Suprapubic skin (tissue), 4 donors: ENCODE measurements around the gene MCUR1. TPM values are rescaled to one million over a fixed set of nuclear protein-coding genes. Genes with fewer than 3 reads are reported as not detected.
"Not testable (repeated sequence)": the region's sequence is repeated elsewhere in the genome, so short reads cannot be mapped to it uniquely, and the experiment has no call there.

Source experiments
- DNase-seq, 2 donors: peaks; one replicate each; pipeline ENCODE4 v3.0.0-alpha.2; 2019; ENCODE audit warnings: low spot score in 2 of 2
- H3K27ac ChIP-seq: fragments of 200-600 bp; sonication (generic); one replicate; pipeline ENCODE4 v1.5.1; 2019
- H3K27me3 ChIP-seq: fragments of 200-600 bp; sonication (generic); one replicate; pipeline ENCODE4 v1.5.1; 2019
- H3K36me3 ChIP-seq: fragments of 200-600 bp; sonication (generic); one replicate; pipeline ENCODE4 v1.5.1; 2019
- H3K4me1 ChIP-seq: fragments of 200-600 bp; sonication (generic); one replicate; pipeline ENCODE4 v1.5.1; 2019
- H3K4me3 ChIP-seq: fragments of 200-600 bp; sonication (generic); one replicate; pipeline ENCODE4 v1.5.1; 2019; ENCODE audit warnings: mild to moderate bottlenecking
- H3K9me3 ChIP-seq: fragments of 200-600 bp; sonication (generic); one replicate; pipeline ENCODE4 v1.5.1; 2019
- EP300 ChIP-seq: sonication (generic); formaldehyde crosslinking; IDR thresholded peaks from one replicate; pipeline ENCODE4 v1.6.1; 2017; ENCODE audit warnings: antibody characterized with exemption
- POLR2A ChIP-seq, 2 donors: fragments of 450-650 bp; IDR thresholded peaks; one replicate each; pipeline ENCODE4 v1.6.1; 2017; ENCODE audit warnings: antibody characterized with exemption in 2 of 2, mild to moderate bottlenecking in 2 of 2, moderate library complexity in 2 of 2
- POLR2AphosphoS5 ChIP-seq, 3 donors: sonication (generic); formaldehyde crosslinking; IDR thresholded peaks; one replicate each; pipeline ENCODE4 v1.6.1; 2017; ENCODE audit warnings: antibody characterized with exemption in 3 of 3
- WGBS: methylation state at CpG from one replicate; pipeline ENCODE4 v1.1.5; 2018; 5-methylcytosine and 5-hydroxymethylcytosine counted together
- total RNA-seq, 4 donors: library from RNA; depleted of rRNA; stranded (reverse); fragments of >200 nt; gene quantifications; one replicate each; pipeline ENCODE4 v1.1.0, GENCODE V29; 2016
- TF ChIP-seq, protein P1 (sequence below), 2 donors: fragments of 200-600 bp in 1 of 2; fragments of 450-650 bp in 1 of 2; sonication (generic) in 1 of 2; IDR thresholded peaks; one replicate each; pipeline ENCODE4 v1.5.1; 2016 to 2019; ENCODE audit warnings: antibody characterized with exemption in 2 of 2, mild to moderate bottlenecking in 1 of 2, moderate library complexity in 1 of 2

Gene MCUR1
- total RNA-seq, 4 donors from 2014 or later = 20.8 to 30.7 (median 27.8) TPM

DNA sequence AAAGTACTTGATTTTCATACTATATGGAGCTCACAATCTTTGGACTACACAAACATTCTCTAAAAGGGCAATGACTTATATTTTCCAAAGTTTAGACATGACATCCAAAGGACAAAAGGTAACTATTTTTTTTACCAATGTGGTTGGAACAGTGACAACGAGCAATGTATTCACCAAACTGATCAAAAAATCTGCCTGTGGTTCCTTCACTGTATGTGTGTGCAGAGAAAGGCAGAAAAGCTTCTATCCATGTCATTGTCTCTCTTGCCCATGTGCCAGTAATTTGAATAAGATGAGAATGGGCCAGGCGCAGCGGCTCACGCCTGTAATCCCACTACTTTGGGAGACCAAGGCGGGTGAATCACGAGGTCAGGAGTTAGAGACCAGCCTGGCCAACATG is 25.5 kb downstream of the MCUR1 start:
- H3K27ac ChIP-seq = no peak overlapping the region
- H3K4me3 ChIP-seq = no peak overlapping the region
- no peaks in the 10 kb centered on the region for H3K4me1 ChIP-seq
- no peak for DNase-seq
- 96% methylated on average over 6 of the region's 6 CpGs for WGBS
- no peaks in the 10 kb centered on the region for H3K9me3 ChIP-seq
- no peaks in the 10 kb centered on the region for H3K27me3 ChIP-seq
- H3K36me3 ChIP-seq = peaks cover 20% of the 10 kb centered on the region
- TF ChIP-seq EP300 = no peak
- no peak for TF ChIP-seq POLR2AphosphoS5 (IDR thresholded peaks at IDR 0.05)
- TF ChIP-seq, protein P1, sequence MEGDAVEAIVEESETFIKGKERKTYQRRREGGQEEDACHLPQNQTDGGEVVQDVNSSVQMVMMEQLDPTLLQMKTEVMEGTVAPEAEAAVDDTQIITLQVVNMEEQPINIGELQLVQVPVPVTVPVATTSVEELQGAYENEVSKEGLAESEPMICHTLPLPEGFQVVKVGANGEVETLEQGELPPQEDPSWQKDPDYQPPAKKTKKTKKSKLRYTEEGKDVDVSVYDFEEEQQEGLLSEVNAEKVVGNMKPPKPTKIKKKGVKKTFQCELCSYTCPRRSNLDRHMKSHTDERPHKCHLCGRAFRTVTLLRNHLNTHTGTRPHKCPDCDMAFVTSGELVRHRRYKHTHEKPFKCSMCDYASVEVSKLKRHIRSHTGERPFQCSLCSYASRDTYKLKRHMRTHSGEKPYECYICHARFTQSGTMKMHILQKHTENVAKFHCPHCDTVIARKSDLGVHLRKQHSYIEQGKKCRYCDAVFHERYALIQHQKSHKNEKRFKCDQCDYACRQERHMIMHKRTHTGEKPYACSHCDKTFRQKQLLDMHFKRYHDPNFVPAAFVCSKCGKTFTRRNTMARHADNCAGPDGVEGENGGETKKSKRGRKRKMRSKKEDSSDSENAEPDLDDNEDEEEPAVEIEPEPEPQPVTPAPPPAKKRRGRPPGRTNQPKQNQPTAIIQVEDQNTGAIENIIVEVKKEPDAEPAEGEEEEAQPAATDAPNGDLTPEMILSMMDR (IDR thresholded peaks at IDR 0.05) = no peak
- TF ChIP-seq POLR2A (IDR thresholded peaks at IDR 0.05) = no peak

DNA sequence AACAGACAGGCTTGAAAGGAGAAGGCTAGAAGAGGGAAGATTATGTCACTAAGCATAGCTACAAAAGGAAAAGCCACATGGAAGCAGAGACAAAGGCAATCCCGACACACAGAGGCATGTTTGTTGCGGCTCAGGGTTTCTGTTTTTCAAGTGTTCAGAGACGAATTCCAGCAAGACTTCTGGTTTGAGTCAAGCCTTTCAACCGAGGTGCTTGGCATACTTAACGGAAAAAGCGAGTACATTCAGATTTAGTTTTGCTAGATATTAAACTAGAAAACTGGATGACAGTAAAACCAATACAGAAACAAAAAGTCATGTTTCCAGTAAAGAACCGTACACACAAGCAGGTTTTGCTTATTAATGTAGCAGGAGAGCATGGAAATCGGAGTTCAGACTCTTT is 27.2 kb downstream of the MCUR1 start:
- DNase-seq = no peak
- Histone ChIP-seq H3K36me3 (peaks cover 19% of the 10 kb centered on the region), H3K9me3 (no peaks in the 10 kb centered on the region), H3K4me1 (no peaks in the 10 kb centered on the region), H3K27ac (peak overlapping the region; percentile 32), H3K4me3 (no peak overlapping the region), H3K27me3 (no peaks in the 10 kb centered on the region)
- WGBS = 38% methylated on average over 8 of the region's 8 CpGs
- TF ChIP-seq POLR2AphosphoS5 (IDR thresholded peaks at IDR 0.05) (no peak), POLR2A (IDR thresholded peaks at IDR 0.05) (no peak), EP300 (no peak)
- TF ChIP-seq, protein P1 (IDR thresholded peaks at IDR 0.05) = no peak

DNA sequence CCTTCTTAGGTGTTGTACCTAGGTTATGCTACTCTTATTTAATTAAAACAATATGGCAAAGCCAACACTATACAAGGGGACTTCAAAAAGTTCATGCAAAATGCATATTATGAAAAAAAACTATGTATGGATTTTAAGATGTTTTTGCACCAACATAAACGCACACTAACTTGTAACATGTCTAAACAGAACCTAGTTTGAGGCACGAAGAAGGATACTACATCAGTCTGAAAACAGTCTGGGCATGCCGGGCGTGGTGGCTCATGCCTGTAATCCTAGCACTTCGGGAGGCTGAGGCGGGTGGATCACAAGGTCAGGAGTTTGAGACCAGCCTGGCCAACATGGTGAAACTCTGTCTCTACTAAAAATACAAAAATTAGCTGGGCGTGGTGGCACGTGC is 34.2 kb downstream of the MCUR1 start:
- H3K27ac ChIP-seq, H3K36me3 ChIP-seq: not testable (repeated sequence)
- 74% methylated on average over 8 of the region's 8 CpGs for WGBS

DNA sequence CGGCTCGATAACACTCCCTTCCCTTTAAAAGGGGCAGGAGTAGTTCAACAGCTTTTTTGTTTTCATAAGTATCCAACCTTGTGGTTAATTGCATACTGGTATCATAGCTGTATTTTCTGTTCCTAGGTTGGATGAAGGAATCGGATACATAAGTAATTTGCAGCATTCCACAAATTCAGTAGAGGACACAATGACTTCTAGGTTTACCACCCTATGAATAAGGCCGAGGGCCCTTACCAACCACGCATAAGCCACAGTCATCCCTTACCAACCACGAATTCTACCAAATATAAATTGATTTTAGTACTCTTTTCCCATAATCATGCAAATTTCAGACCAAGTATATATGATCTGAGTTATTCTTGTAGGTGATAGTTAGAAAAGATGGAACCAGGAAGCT is 36.3 kb downstream of the MCUR1 start:
- TF ChIP-seq POLR2AphosphoS5 (IDR thresholded peaks at IDR 0.05) (no peak), POLR2A (IDR thresholded peaks at IDR 0.05) (no peak), EP300 (no peak)
- TF ChIP-seq, protein P1 (IDR thresholded peaks at IDR 0.05) = no peak
- no peak for DNase-seq

More for the DNA sequence above, 34.2 kb downstream of the MCUR1 start:
- not testable (repeated sequence) for H3K27me3 ChIP-seq, DNase-seq, H3K4me3 ChIP-seq, H3K9me3 ChIP-seq, H3K4me1 ChIP-seq

DNA sequence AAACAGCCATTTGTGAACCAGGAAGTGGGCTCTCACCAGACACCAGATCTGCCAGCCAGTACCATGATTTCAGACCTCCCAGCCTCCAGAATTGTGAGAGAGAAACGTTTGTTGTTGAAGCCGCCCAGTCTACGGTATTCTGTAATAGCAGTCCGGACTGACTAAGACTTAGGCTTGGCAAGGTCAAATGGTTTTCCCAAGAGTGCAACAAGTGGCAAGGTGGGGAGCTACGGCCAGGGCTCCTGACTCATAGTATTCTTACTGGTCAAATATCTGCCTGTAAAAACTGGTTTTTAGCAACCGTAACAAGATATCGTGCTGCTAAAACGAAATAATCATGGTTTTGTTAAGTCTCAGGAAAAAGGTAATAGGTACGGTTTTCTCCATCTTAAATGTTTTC is 37.8 kb downstream of the MCUR1 start:
- no peak overlapping the region for H3K27ac ChIP-seq
- no peaks in the 10 kb centered on the region for H3K9me3 ChIP-seq
- WGBS = 86% methylated on average over 9 of the region's 9 CpGs
- no peak overlapping the region for H3K4me3 ChIP-seq
- H3K36me3 ChIP-seq = no peaks in the 10 kb centered on the region
- H3K27me3 ChIP-seq = no peaks in the 10 kb centered on the region
- no peaks in the 10 kb centered on the region for H3K4me1 ChIP-seq
- TF ChIP-seq POLR2AphosphoS5 (IDR thresholded peaks at IDR 0.05) = no peak
- no peak for TF ChIP-seq POLR2A (IDR thresholded peaks at IDR 0.05)
- TF ChIP-seq, protein P1 (IDR thresholded peaks at IDR 0.05) = no peak
- no peak for TF ChIP-seq EP300
- DNase-seq = no peak

More for the DNA sequence above, 36.3 kb downstream of the MCUR1 start:
- Histone ChIP-seq H3K4me3 (no peak overlapping the region), H3K27me3 (no peaks in the 10 kb centered on the region), H3K27ac (no peak overlapping the region), H3K9me3 (no peaks in the 10 kb centered on the region), H3K4me1 (no peaks in the 10 kb centered on the region), H3K36me3 (no peaks in the 10 kb centered on the region)
- WGBS = 92% methylated on average over 6 of the region's 6 CpGs

DNA sequence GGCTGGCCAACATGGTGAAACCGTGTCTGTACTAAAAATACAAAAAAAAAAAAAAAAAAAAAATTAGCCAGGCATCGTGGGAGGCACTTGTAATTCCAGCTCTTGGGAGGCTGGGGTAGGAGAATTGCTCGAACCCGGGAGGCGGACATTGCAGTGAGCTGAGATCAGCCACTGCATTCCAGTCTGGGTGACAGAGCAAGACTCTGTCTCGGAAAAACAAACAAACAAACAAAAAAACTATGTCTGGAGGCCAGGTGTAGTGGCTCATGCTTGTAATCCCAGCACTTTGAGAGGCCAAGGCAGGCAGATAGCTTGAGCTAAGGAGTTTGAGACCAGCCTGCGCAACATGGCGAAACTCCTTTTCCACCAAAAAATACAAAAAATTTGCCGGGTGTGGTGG is 38.9 kb downstream of the MCUR1 start:
- H3K36me3 ChIP-seq, H3K27me3 ChIP-seq, H3K9me3 ChIP-seq, H3K4me3 ChIP-seq, H3K27ac ChIP-seq, H3K4me1 ChIP-seq, DNase-seq: not testable (repeated sequence)
- 85% methylated on average over 9 of the region's 9 CpGs for WGBS

DNA sequence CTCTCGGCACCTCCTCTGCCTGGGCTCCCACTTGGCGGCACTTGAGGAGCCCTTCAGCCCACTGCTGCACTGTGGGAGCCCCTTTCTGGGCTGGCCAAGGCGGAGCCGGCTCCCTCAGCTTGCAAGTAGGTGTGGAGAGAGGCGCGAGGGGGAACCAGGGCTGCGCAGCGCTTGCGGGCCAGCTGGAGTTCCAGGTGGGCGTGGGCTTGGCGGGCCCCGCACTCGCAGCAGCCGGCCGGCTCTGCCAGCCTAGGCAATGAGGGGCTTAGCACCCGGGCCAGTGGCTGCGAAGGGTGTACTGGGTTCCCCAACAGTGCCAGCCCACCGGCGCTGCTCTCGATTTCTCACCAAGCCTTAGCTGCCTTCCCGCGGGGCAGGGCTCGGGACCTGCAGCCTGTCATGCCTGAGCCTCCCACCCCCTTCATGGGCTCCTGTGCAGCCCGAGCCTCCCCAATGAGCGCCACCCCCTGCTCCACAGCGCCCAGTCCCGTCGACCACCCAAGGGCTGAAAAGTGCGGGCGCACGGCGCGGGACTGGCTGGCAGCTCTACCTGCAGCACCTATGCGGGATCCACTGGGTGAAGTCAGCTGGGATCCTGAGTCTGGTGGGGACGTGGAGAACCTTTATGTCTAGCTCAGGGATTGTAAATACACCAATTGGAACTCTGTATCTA is 41.9 kb downstream of the MCUR1 start:
- H3K9me3 ChIP-seq, DNase-seq, H3K27ac ChIP-seq, H3K27me3 ChIP-seq, H3K4me3 ChIP-seq, H3K36me3 ChIP-seq, H3K4me1 ChIP-seq: not testable (repeated sequence)
- WGBS = 86% methylated on average over 5 of the region's 35 CpGs
